ENCODE measurements around the gene NELL1.

DNA sequence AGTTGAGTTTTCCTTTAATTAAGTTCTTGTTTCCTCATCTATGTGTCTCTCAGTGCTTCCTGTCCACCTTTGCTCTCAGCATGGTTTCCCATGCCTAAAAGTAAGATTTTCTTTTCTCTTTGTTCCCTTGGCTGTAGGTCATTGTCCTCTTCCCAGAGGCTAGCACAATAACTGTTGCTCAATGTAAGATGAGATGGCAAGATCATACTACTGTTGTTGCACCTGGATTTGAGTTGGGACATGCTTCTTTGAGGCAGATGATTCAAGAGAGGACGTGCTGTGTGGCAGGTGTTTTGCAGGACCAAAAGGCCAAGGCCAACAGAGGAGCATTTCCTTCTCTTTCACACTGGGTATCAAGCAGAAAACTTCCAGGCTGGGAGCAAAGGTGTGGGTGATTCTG, 11.3 kb upstream of the NELL1 start:
- TF ChIP-seq, protein P1, sequence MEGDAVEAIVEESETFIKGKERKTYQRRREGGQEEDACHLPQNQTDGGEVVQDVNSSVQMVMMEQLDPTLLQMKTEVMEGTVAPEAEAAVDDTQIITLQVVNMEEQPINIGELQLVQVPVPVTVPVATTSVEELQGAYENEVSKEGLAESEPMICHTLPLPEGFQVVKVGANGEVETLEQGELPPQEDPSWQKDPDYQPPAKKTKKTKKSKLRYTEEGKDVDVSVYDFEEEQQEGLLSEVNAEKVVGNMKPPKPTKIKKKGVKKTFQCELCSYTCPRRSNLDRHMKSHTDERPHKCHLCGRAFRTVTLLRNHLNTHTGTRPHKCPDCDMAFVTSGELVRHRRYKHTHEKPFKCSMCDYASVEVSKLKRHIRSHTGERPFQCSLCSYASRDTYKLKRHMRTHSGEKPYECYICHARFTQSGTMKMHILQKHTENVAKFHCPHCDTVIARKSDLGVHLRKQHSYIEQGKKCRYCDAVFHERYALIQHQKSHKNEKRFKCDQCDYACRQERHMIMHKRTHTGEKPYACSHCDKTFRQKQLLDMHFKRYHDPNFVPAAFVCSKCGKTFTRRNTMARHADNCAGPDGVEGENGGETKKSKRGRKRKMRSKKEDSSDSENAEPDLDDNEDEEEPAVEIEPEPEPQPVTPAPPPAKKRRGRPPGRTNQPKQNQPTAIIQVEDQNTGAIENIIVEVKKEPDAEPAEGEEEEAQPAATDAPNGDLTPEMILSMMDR (IDR thresholded peaks at IDR 0.05): no peak
- TF ChIP-seq POLR2A (IDR thresholded peaks at IDR 0.05): no peak
